ENCODE data around the gene SHROOM1. TPM values are rescaled to one million over a fixed set of nuclear protein-coding genes. Genes with fewer than 3 reads are reported as not detected.
A peak's percentile ranks its signal among the peaks of the same experiment; 100 is the strongest.

Gene SHROOM1
- total and polyA plus RNA-seq, 9 of the 15 experiments (the other 6 are each of a cell fraction or from before 2014, with no cell fraction given), result 0.44 to 26.5 (median 11.9) TPM

DNA sequence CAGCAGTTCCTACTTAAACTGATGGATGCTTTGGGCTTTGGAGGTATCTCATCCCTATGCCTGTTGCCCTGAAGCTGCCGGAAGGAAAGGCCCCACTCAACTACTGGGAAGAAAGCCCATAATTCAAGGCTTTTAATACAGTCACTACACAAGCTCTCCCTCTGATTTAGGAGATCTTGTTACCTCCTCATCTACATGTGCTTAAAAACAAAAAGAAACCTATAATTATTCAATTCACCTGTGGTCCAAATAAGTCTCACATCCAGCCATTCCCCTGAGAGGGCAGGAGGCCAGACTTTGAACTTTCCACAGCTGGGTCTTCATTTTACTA, 42.3 kb upstream of the SHROOM1 start:
- no peak overlapping the region for H3K4me3 ChIP-seq
- intact Hi-C loops (cut with micrococcal nuclease), result no loop called here
- in situ Hi-C loops (cut with MboI), result loop anchor here (5.0 kb wide), 1 partner anchor 345 kb away; no protein-coding TSS in a partner anchor
- H4K20me1 ChIP-seq (replicated peaks; ENCODE audit: control insufficient read depth, insufficient read depth, low read length), result peaks cover 4% of the 10 kb centered on the region; the same call in 1 of the 2 replicates
- WGBS (ENCODE audit: insufficient coverage, low coverage, missing lambda C conversion rate), result 77% methylated on average over 1 of the region's 1 CpG
- TF ChIP-seq, protein P1, sequence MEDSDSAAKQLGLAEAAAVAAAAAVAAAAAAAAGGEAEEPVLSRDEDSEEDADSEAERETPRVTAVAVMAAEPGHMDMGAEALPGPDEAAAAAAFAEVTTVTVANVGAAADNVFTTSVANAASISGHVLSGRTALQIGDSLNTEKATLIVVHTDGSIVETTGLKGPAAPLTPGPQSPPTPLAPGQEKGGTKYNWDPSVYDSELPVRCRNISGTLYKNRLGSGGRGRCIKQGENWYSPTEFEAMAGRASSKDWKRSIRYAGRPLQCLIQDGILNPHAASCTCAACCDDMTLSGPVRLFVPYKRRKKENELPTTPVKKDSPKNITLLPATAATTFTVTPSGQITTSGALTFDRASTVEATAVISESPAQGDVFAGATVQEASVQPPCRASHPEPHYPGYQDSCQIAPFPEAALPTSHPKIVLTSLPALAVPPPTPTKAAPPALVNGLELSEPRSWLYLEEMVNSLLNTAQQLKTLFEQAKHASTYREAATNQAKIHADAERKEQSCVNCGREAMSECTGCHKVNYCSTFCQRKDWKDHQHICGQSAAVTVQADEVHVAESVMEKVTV (CRISPR knock-in tag; IDR thresholded peaks at IDR 0.05), result 0 out of 2 replicates have a peak, but pooled peaks have one; percentile 5
- no peak for TF ChIP-seq E2F3 (CRISPR knock-in tag; IDR thresholded peaks at IDR 0.05)
- TF ChIP-seq TOE1 (IDR thresholded peaks at IDR 0.05; ENCODE audit: borderline replicate concordance), result no peak
- no peak for TF ChIP-seq TOE1 (CRISPR knock-in tag; IDR thresholded peaks at IDR 0.05; ENCODE audit: borderline replicate concordance, low read depth)
- no peak for TF ChIP-seq EZH2 (IDR thresholded peaks at IDR 0.05; ENCODE audit: borderline replicate concordance, low read depth, low read length)
- TF ChIP-seq LCOR (CRISPR knock-in tag; IDR thresholded peaks at IDR 0.05), result no peak
- no peak overlapping the region for H3K27ac ChIP-seq (ENCODE audit: extremely low read depth, low read depth, low read length)
- DNase-seq (ENCODE audit: extremely low read depth in 1 of 4, low spot score in 3 of 4) (no peak), ATAC-seq (no peak), FAIRE-seq (no peak)
- no peak overlapping the region for H2AFZ ChIP-seq (ENCODE audit: low read depth, low read length)
- H3K9ac ChIP-seq (ENCODE audit: insufficient read depth in 1 of 2, low read depth in 2 of 2, low read length in 2 of 2), result no peak overlapping the region
- no TSS peak for BruUV-seq (replicated peaks)
- POLR2A ChIA-PET, result interaction anchor here (0.7 to 1.4 kb wide), 8 partner anchors 11 to 1213 kb away, joined by 3 to 6 read pairs (median 3); no protein-coding TSS in a partner anchor
- no peaks in the 10 kb centered on the region for H3K27me3 ChIP-seq (ENCODE audit: control insufficient read depth in 2 of 2, insufficient read depth in 2 of 2, low read length in 2 of 2)
- peaks cover 63% of the 10 kb centered on the region for H3K36me3 ChIP-seq (ENCODE audit: control insufficient read depth, insufficient read depth, low read length)
- CTCF ChIA-PET (ENCODE audit: low intra/inter-chr PET ratio), result no interaction called here
- H3K9me3 ChIP-seq (replicated peaks; ENCODE audit: control insufficient read depth, insufficient read depth, low read depth, low read length), result no peaks in the 10 kb centered on the region
- no peaks in the 10 kb centered on the region for H3K9me1 ChIP-seq (ENCODE audit: control insufficient read depth, insufficient read depth, low read length)
- peaks cover 0 to 20% of the 10 kb centered on the region in 2 experiments; a peak in 3 of 5 replicates for H3K4me1 ChIP-seq (replicated peaks in 1 of 2; ENCODE audit: control insufficient read depth in 2 of 2, insufficient read depth in 2 of 2, low read length in 2 of 2)
- H3K79me2 ChIP-seq (ENCODE audit: control insufficient read depth, insufficient read depth, low read length), result peaks cover 9% of the 10 kb centered on the region
- H3K4me2 ChIP-seq (ENCODE audit: insufficient read depth, low read length), result no peak overlapping the region

Measured in K562 (cell line).